ENCODE data around the gene SLC37A3. TPM values are rescaled to one million over a fixed set of nuclear protein-coding genes. Genes with fewer than 3 reads are reported as not detected.

SLC37A3 gene
- total and polyA plus RNA-seq, 2 donors (not counting 1 experiment from before 2014, with no cell fraction given), result 53.5 to 81.7 TPM

DNA sequence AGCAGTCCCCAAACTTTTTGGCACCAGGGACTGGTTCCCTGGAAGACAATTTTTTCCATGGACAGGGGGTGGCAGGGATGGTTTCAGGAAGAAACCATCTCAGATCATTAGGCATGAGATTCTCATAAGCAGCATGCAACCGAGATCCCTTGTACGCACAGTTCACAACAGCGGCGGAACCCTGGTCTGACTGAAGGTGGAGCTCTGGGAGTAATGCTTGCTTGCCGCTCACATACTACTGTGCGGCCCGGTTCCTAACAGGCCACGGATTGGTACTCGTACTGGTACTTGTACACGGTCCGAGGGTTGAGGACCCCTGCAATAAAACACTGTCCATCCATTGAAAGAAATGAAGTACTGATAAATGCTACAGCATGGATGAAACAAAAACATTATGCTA, 48.1 kb upstream of the SLC37A3 start:
- Histone ChIP-seq H3K9ac (ENCODE audit: insufficient read depth, low read length) (no peak overlapping the region), H3K4me2 (ENCODE audit: extremely low read depth, insufficient read depth, low read length) (no peak overlapping the region), H3K4me3 (replicated peaks in 1 of 4; ENCODE audit: control extremely low read depth in 1 of 4, insufficient read depth in 1 of 4, low read depth in 3 of 4, low read length in 4 of 4) (no peak overlapping the region), H3K4me1 (ENCODE audit: control insufficient read depth, extremely low read depth, insufficient read depth, low read length) (no peaks in the 10 kb centered on the region), H3K27ac (ENCODE audit: insufficient read depth, low read length) (no peak overlapping the region), H3K9me3 (ENCODE audit: control insufficient read depth, insufficient read depth, low read depth, low read length) (no peaks in the 10 kb centered on the region), H2AFZ (ENCODE audit: low read length) (no peak overlapping the region), H3K27me3 (ENCODE audit: control insufficient read depth, insufficient read depth, low read length) (no peaks in the 10 kb centered on the region), H3K36me3 (ENCODE audit: control insufficient read depth, insufficient read depth, low read length) (no peaks in the 10 kb centered on the region), H3K79me2 (ENCODE audit: control insufficient read depth, insufficient read depth, low read length) (no peaks in the 10 kb centered on the region), H4K20me1 (ENCODE audit: control insufficient read depth, extremely low read depth, insufficient read depth, low read length) (no peaks in the 10 kb centered on the region)
- TF ChIP-seq EZH2 (IDR thresholded peaks at IDR 0.05; ENCODE audit: low read length, missing control alignments), result no peak
- TF ChIP-seq, protein P1, sequence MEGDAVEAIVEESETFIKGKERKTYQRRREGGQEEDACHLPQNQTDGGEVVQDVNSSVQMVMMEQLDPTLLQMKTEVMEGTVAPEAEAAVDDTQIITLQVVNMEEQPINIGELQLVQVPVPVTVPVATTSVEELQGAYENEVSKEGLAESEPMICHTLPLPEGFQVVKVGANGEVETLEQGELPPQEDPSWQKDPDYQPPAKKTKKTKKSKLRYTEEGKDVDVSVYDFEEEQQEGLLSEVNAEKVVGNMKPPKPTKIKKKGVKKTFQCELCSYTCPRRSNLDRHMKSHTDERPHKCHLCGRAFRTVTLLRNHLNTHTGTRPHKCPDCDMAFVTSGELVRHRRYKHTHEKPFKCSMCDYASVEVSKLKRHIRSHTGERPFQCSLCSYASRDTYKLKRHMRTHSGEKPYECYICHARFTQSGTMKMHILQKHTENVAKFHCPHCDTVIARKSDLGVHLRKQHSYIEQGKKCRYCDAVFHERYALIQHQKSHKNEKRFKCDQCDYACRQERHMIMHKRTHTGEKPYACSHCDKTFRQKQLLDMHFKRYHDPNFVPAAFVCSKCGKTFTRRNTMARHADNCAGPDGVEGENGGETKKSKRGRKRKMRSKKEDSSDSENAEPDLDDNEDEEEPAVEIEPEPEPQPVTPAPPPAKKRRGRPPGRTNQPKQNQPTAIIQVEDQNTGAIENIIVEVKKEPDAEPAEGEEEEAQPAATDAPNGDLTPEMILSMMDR (conservative IDR thresholded peaks at IDR 0.05 in 1 of 2, IDR thresholded peaks at IDR 0.05 in 1 of 2; ENCODE audit: low read depth in 1 of 2, low read length in 2 of 2), result no peak
- DNase-seq (ENCODE audit: low read depth in 2 of 2), result no peak

DNA sequence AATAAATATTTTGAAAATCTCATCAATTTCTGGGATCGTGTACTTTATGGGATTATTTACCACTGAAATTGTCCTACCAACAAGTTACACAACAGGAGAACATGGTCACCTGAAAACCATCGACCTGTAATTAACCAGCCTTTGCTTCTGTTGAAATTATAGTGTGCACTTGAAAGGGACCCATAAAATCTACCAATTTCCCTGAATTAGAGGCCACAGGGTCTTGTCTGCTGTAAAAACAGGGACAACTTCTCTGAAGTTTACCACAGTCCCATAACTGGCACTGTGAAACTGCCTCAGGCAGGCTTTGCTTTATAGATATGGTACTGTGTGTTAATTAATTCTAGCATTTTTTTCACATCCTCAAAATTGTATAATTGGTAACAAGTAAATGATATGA, 43.2 kb upstream of the SLC37A3 start:
- Histone ChIP-seq H3K4me2 (ENCODE audit: extremely low read depth, insufficient read depth, low read length) (no peak overlapping the region), H3K9me3 (ENCODE audit: control insufficient read depth, insufficient read depth, low read depth, low read length) (no peaks in the 10 kb centered on the region), H4K20me1 (ENCODE audit: control insufficient read depth, extremely low read depth, insufficient read depth, low read length) (no peaks in the 10 kb centered on the region), H3K27ac (ENCODE audit: insufficient read depth, low read length) (no peak overlapping the region), H3K4me3 (replicated peaks in 1 of 4; ENCODE audit: control extremely low read depth in 1 of 4, insufficient read depth in 1 of 4, low read depth in 3 of 4, low read length in 4 of 4) (no peak overlapping the region), H3K27me3 (ENCODE audit: control insufficient read depth, insufficient read depth, low read length) (no peaks in the 10 kb centered on the region), H2AFZ (ENCODE audit: low read length) (no peak overlapping the region), H3K9ac (ENCODE audit: insufficient read depth, low read length) (no peak overlapping the region), H3K4me1 (ENCODE audit: control insufficient read depth, extremely low read depth, insufficient read depth, low read length) (no peaks in the 10 kb centered on the region), H3K79me2 (ENCODE audit: control insufficient read depth, insufficient read depth, low read length) (no peaks in the 10 kb centered on the region), H3K36me3 (ENCODE audit: control insufficient read depth, insufficient read depth, low read length) (no peaks in the 10 kb centered on the region)
- no peak for DNase-seq (ENCODE audit: low read depth in 2 of 2)
- TF ChIP-seq, protein P1 (conservative IDR thresholded peaks at IDR 0.05 in 1 of 2, IDR thresholded peaks at IDR 0.05 in 1 of 2; ENCODE audit: low read depth in 1 of 2, low read length in 2 of 2), result no peak
- no peak for TF ChIP-seq EZH2 (IDR thresholded peaks at IDR 0.05; ENCODE audit: low read length, missing control alignments)

DNA sequence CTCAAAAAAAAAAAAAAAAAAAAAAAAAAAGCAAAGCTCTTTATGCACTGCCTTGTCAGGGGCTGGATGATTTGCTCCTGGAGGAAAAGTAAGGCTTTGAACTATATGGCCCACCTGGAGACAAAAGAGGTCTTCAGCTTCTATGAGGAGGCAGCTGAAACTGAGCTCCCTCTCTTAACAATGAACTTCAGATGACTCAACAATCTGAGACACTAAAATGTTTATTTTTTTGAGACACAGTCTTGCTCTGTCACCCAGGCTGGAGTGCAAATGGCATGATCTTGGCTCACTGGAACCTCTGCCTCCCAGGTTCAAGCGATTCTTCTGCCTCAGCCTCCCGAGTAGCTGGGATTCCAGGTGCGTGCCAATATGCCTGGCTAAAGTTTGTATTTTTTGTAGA, 42.3 kb upstream of the SLC37A3 start:
- Histone ChIP-seq H3K27me3 (ENCODE audit: control insufficient read depth, insufficient read depth, low read length) (no peaks in the 10 kb centered on the region), H3K27ac (ENCODE audit: insufficient read depth, low read length) (no peak overlapping the region), H2AFZ (ENCODE audit: low read length) (no peak overlapping the region), H4K20me1 (ENCODE audit: control insufficient read depth, extremely low read depth, insufficient read depth, low read length) (no peaks in the 10 kb centered on the region), H3K4me3 (replicated peaks in 1 of 4; ENCODE audit: control extremely low read depth in 1 of 4, insufficient read depth in 1 of 4, low read depth in 3 of 4, low read length in 4 of 4) (no peak overlapping the region), H3K79me2 (ENCODE audit: control insufficient read depth, insufficient read depth, low read length) (no peaks in the 10 kb centered on the region), H3K9ac (ENCODE audit: insufficient read depth, low read length) (no peak overlapping the region), H3K36me3 (ENCODE audit: control insufficient read depth, insufficient read depth, low read length) (no peaks in the 10 kb centered on the region), H3K4me2 (ENCODE audit: extremely low read depth, insufficient read depth, low read length) (no peak overlapping the region), H3K4me1 (ENCODE audit: control insufficient read depth, extremely low read depth, insufficient read depth, low read length) (no peaks in the 10 kb centered on the region), H3K9me3 (ENCODE audit: control insufficient read depth, insufficient read depth, low read depth, low read length) (no peaks in the 10 kb centered on the region)
- TF ChIP-seq EZH2 (IDR thresholded peaks at IDR 0.05; ENCODE audit: low read length, missing control alignments), result no peak
- no peak for DNase-seq (ENCODE audit: low read depth in 2 of 2)
